ENCODE results near the gene SKAP1.
A peak's percentile ranks its signal among the peaks of the same experiment; 100 is the strongest.
"Not testable (repeated sequence)": the region's sequence is repeated elsewhere in the genome, so short reads cannot be mapped to it uniquely, and the experiment has no call there.

Gene SKAP1

GRCh38 chr17:48412841-48413240 is 17.2 kb downstream of the SKAP1 start:
- DNase-seq, result no peak

GRCh38 chr17:48410821-48411220 is 19.2 kb downstream of the SKAP1 start:
- not testable (repeated sequence) for DNase-seq

GRCh38 chr17:48409607-48410006 is 20.4 kb downstream of the SKAP1 start:
- DNase-seq, result no peak

GRCh38 chr17:48406936-48407567 is 23.0 kb downstream of the SKAP1 start:
- DNase-seq, result no peak

- DNase-seq, result no peak
Measured at GRCh38 chr17:48394821-48395220, 35.2 kb downstream of the SKAP1 start.

GRCh38 chr17:48393283-48393682 is 36.7 kb downstream of the SKAP1 start:
- DNase-seq, result no peak

GRCh38 chr17:48392857-48393256 is 37.2 kb downstream of the SKAP1 start:
- no peak for DNase-seq

GRCh38 chr17:48391444-48391843 is 38.6 kb downstream of the SKAP1 start:
- no peak for DNase-seq

- no peak for DNase-seq
Measured at GRCh38 chr17:48389903-48390302, 40.1 kb downstream of the SKAP1 start.

GRCh38 chr17:48388955-48389743 is 40.9 kb downstream of the SKAP1 start:
- no peak for DNase-seq

- DNase-seq, result no peak
Measured at GRCh38 chr17:48386826-48387225, 43.2 kb downstream of the SKAP1 start.

GRCh38 chr17:48385319-48385718 is 44.7 kb downstream of the SKAP1 start:
- DNase-seq, result no peak

- no peak for DNase-seq
Measured at GRCh38 chr17:48384164-48384563, 45.9 kb downstream of the SKAP1 start.

- DNase-seq, result no peak
Measured at GRCh38 chr17:48382989-48383388, 47.0 kb downstream of the SKAP1 start.

- no peak for DNase-seq
Measured at GRCh38 chr17:48378708-48379392, 51.2 kb downstream of the SKAP1 start.

GRCh38 chr17:48378238-48378637 is 51.8 kb downstream of the SKAP1 start:
- no peak for DNase-seq

GRCh38 chr17:48376682-48377325 is 53.2 kb downstream of the SKAP1 start:
- no peak for DNase-seq

GRCh38 chr17:48375356-48375755 is 54.7 kb downstream of the SKAP1 start:
- DNase-seq, result no peak

GRCh38 chr17:48374650-48375230 is 55.3 kb downstream of the SKAP1 start:
- peak; percentile 18 to 46 for DNase-seq

- DNase-seq, result no peak
Measured at GRCh38 chr17:48373883-48374282, 56.1 kb downstream of the SKAP1 start.

GRCh38 chr17:48373130-48373830 is 56.7 kb downstream of the SKAP1 start:
- no peak for DNase-seq

GRCh38 chr17:48368967-48369366 is 61.0 kb downstream of the SKAP1 start:
- DNase-seq, result not testable (repeated sequence)

Measured in activated CD4-positive, alpha-beta T cell treated with anti-CD3 and anti-CD28 coated beads, Interleukin-2, amount 50 U/mL, for 48 hours (primary cell).